GM12878 (cell line): Measurements from ENCODE around the gene CDKN2A.

ENCODE experiments used
- CBX3 ChIP-seq: fragments of 200-600 bp; sonication (generic); IDR thresholded peaks from 2 replicates; pipeline ENCODE4 v1.6.1; 2016; ENCODE audit warnings: low read depth, borderline replicate concordance
- POLR2A ChIP-seq: IDR thresholded peaks from 2 replicates; pipeline ENCODE4 v1.6.1; 2011; ENCODE audit warnings: low read depth, mild to moderate bottlenecking, low read length
- POLR2AphosphoS5 ChIP-seq: IDR thresholded peaks from 2 replicates; pipeline ENCODE4 v1.6.1; 2011; ENCODE audit warnings: mild to moderate bottlenecking, low read length, inconsistent platforms
- RAD21 ChIP-seq: IDR thresholded peaks from 2 replicates; pipeline ENCODE4 v1.6.1; 2011; ENCODE audit warnings: mild to moderate bottlenecking, low read depth, low read length, moderate library complexity; ENCODE audit not compliant: insufficient read depth
- YY1 ChIP-seq: IDR thresholded peaks from 2 replicates; pipeline ENCODE4 v1.6.1; 2011; ENCODE audit warnings: low read depth, mild to moderate bottlenecking, low read length
- TF ChIP-seq, protein P1 (sequence below): IDR thresholded peaks from 2 replicates; pipeline ENCODE4 v1.6.1; 2011; ENCODE audit warnings: low read depth, mild to moderate bottlenecking, low read length, moderate library complexity, borderline replicate concordance; ENCODE audit errors: extremely low read depth

DNA sequence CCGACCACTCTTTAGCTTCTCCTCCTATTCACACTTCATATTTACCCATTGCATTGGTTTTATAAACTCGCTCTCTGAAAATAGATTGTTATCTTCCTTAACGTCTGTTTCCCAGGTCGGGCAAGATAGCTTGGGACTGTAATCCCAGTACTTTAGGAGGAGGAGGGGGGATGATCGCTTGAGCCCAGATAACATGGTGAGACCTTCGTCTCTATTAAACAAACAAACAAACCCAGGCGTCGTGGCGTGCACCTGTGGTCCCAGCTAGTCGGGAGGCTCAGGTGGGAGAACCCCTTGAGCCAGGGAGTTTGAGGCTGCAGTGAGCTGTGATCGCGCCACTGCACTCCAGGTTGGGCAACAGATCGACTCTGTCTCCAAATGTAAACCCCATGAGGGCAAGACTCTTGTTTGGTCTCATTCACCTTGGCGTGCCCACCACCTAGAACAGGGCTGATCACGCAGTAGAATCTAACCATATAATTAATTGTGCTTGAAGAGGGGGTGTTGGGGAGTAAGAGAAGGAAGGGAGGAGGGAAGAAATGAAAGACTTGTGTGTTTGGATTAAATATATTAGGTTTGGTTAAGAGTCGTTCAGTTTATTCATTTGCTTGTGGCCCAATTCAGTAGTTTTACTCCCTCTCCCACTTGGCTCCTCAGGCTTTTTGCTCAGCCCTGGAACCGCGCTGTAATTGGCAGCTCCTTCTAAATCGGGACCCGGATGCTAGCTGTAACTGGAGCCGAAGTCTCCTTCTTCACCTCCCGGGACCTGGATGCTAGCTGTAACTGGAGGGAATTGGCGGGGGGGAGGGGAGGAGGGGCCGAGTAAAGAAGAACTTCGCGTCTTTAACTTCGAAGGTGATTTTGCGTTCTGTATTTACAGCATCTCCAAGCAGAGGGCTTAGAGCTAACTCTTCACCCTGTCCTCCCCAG lies 24.9 kb downstream of the CDKN2A start:
- TF ChIP-seq RAD21 = no peak
- TF ChIP-seq YY1 = no peak
- TF ChIP-seq CBX3 = no peak
- TF ChIP-seq POLR2AphosphoS5 = no peak
- TF ChIP-seq POLR2A = no peak
- TF ChIP-seq, protein P1, sequence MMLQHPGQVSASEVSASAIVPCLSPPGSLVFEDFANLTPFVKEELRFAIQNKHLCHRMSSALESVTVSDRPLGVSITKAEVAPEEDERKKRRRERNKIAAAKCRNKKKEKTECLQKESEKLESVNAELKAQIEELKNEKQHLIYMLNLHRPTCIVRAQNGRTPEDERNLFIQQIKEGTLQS = no peak
